ENCODE results near the gene PCGF5. TPM values are rescaled to one million over a fixed set of nuclear protein-coding genes. Genes with fewer than 3 reads are reported as not detected.
"Not testable (repeated sequence)": the region's sequence is repeated elsewhere in the genome, so short reads cannot be mapped to it uniquely, and the experiment has no call there.

PCGF5 gene
- total RNA-seq, 2 donors from 2014 or later, result 48.7 to 71.7 TPM

DNA sequence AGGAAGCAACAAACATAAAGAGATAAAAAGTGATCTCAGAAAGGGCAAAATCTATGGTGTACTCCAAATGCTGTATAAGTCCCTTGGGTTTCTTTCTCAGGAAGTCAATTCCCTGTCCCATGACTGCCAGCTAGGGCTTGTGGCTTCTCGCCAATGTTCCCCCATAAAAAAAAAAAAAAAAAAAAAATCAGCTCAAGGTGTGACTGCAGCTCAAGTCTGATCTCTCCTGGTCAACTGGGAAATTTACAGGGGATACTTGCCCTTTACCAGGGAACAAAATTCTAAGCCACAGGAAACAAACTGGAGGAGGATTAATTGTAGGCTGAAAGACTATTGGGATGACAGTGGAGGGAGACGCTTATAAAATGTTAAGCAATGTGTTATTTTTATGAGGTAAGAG lies 76.0 kb downstream of the PCGF5 start:
- intact Hi-C loops (cut with DNase I), result loop anchor here (10.0 kb wide), 1 partner anchor 338 kb away; the partner anchor contains the start of gene PPP1R3C
- Histone ChIP-seq H3K4me3 (no peak overlapping the region), H3K36me3 (no peaks in the 10 kb centered on the region), H3K27me3 (no peaks in the 10 kb centered on the region), H3K4me1 (no peaks in the 10 kb centered on the region), H3K9me3 (no peaks in the 10 kb centered on the region), H3K27ac (no peak overlapping the region), H3K9ac (ENCODE audit: low read depth in 2 of 2, low read length in 2 of 2) (no peak overlapping the region)
- no peak for TF ChIP-seq CTCF (IDR thresholded peaks at IDR 0.05)
- no peak for DNase-seq

DNA sequence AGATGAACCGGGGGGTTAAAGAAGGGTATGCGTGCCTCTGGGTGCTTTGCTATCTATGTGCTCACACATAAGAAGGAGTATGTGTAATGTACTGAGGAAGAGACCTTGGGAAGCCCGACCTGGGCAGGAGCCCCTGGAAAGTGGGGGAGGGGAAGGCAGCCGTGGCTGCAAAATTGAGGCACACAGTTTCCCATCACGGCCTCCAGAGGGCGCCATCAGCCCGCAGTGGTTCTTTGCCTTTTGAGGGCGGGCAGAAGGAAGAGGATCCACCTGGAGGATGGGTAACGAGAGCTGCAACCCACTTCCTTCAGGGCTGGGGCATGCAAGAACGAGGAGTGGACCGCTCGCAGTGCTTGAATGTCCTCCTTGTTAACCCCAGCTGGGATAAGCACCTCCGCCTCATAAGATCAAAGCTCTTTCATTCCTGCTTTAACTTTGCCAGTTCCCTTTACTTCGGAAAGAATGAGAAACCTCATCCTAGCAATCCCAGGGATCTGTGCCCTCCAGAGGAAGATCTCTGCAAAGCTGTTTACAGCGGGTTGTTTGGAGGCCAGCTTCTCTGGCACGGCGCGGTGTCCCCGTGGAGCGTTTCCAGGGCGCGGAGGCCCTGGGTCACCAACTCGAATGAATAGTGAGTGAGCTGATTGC lies 77.9 kb downstream of the PCGF5 start:
- no peaks in the 10 kb centered on the region for H3K36me3 ChIP-seq
- peak overlapping the region; percentile 12 for H3K4me3 ChIP-seq
- TF ChIP-seq CTCF (IDR thresholded peaks at IDR 0.05), result peak; percentile 94
- no peak overlapping the region for H3K27ac ChIP-seq
- intact Hi-C loops (cut with DNase I), result loop anchor here (10.0 kb wide), 1 partner anchor 336 kb away; the partner anchor contains the start of gene PPP1R3C
- no peaks in the 10 kb centered on the region for H3K9me3 ChIP-seq
- no peaks in the 10 kb centered on the region for H3K27me3 ChIP-seq
- peak; percentile 76 for DNase-seq
- H3K4me1 ChIP-seq, result no peaks in the 10 kb centered on the region
- H3K9ac ChIP-seq (ENCODE audit: low read depth in 2 of 2, low read length in 2 of 2), result no peak overlapping the region

DNA sequence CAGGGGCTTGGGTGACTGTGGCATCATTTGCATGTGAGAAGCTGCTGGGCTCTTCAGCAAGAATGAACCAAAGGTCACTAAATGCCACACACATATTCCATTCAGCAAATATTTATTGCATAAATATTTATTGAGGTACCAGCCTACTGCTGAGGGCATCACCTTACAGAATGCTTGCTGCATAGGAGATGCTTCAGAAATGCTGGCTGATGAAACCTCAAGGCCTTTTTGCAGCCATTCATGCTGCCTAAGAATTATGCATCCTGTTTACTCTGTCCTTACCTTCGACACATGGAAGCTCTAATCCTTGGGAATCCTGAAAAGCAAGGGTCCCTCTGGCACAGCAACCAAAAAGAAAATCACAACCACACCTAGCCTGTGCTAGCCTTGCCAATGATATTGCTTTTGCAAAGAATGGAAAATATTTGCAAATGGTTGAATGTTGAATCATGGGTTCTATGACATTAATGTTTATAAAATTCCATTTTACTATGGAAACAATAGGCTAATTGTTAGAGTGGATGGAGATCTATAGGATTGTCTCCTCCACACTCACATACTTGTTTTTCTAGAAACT lies 79.6 kb downstream of the PCGF5 start:
- H3K9me3 ChIP-seq, result no peaks in the 10 kb centered on the region
- no peak for DNase-seq
- no peak overlapping the region for H3K9ac ChIP-seq (ENCODE audit: low read depth in 2 of 2, low read length in 2 of 2)
- no peaks in the 10 kb centered on the region for H3K36me3 ChIP-seq
- no peak overlapping the region for H3K4me3 ChIP-seq
- intact Hi-C loops (cut with DNase I), result loop anchor here (10.0 kb wide), 1 partner anchor 335 kb away; the partner anchor contains the start of gene PPP1R3C
- H3K27ac ChIP-seq, result no peak overlapping the region
- no peaks in the 10 kb centered on the region for H3K27me3 ChIP-seq
- TF ChIP-seq CTCF (IDR thresholded peaks at IDR 0.05), result no peak
- no peaks in the 10 kb centered on the region for H3K4me1 ChIP-seq

- H3K27me3 ChIP-seq; H3K9ac ChIP-seq (ENCODE audit: low read depth in 2 of 2, low read length in 2 of 2); H3K4me1 ChIP-seq; intact Hi-C loops (cut with DNase I); H3K27ac ChIP-seq; H3K36me3 ChIP-seq; H3K4me3 ChIP-seq; DNase-seq; H3K9me3 ChIP-seq: not testable (repeated sequence)
These were observed 82.5 kb downstream of the PCGF5 start for GRCh38 chr10:91302946-91303345.

GRCh38 chr10:91305979-91306378 lies 85.5 kb downstream of the PCGF5 start:
- H3K27me3 ChIP-seq; intact Hi-C loops (cut with DNase I); H3K27ac ChIP-seq; H3K4me1 ChIP-seq; H3K36me3 ChIP-seq; H3K9me3 ChIP-seq; H3K4me3 ChIP-seq; H3K9ac ChIP-seq (ENCODE audit: low read depth in 2 of 2, low read length in 2 of 2); DNase-seq: not testable (repeated sequence)

DNA sequence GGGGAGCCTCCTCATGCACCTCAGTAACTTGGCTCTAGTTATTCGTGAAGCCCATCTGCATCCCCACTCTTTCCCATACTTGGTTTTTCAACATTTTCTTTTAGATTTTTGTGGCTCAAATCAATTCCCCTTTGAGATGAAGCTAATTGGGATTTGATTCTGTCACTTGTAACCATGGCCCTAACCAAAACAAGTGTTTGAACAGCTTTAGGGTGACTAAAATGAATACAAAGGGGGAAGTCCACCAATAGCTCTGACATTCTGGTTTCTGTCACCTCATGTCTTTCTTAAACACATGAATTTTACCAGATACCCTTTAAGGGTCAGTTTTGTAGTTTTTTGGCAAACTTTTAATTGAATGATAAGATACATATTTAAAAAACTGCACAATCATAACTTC lies 87.0 kb downstream of the PCGF5 start:
- no peak for TF ChIP-seq CTCF (IDR thresholded peaks at IDR 0.05)
- Histone ChIP-seq H3K27ac (no peak overlapping the region), H3K9me3 (no peaks in the 10 kb centered on the region), H3K4me3 (no peak overlapping the region), H3K36me3 (no peaks in the 10 kb centered on the region), H3K27me3 (no peaks in the 10 kb centered on the region), H3K4me1 (no peaks in the 10 kb centered on the region), H3K9ac (ENCODE audit: low read depth in 2 of 2, low read length in 2 of 2) (no peak overlapping the region)
- intact Hi-C loops (cut with DNase I), result no loop called here
- DNase-seq, result no peak
